ENCODE data around the gene GRM5. TPM values are rescaled to one million over a fixed set of nuclear protein-coding genes. Genes with fewer than 3 reads are reported as not detected.
"Not testable (repeated sequence)": the region's sequence is repeated elsewhere in the genome, so short reads cannot be mapped to it uniquely, and the experiment has no call there.

GRM5 gene
- total RNA-seq, 1 experiment from 2014 or later = not detected

- Histone ChIP-seq H3K36me3 (no peaks in the 10 kb centered on the region), H3K27me3 (no peaks in the 10 kb centered on the region), H3K4me3 (no peak overlapping the region), H3K9me3 (no peaks in the 10 kb centered on the region)
- peak; percentile 74 for DNase-seq
Observed at GRCh38 chr11:88555018-88555828, 510.6 kb downstream of the GRM5 start.

GRCh38 chr11:88553204-88553603, 512.6 kb downstream of the GRM5 start:
- Histone ChIP-seq H3K27me3 (no peaks in the 10 kb centered on the region), H3K4me3 (no peak overlapping the region), H3K36me3 (no peaks in the 10 kb centered on the region), H3K9me3 (no peaks in the 10 kb centered on the region)
- DNase-seq = no peak

- Histone ChIP-seq H3K9me3 (no peaks in the 10 kb centered on the region), H3K36me3 (no peaks in the 10 kb centered on the region), H3K4me3 (no peak overlapping the region), H3K27me3 (no peaks in the 10 kb centered on the region)
- peak; percentile 31 for DNase-seq
Observed at GRCh38 chr11:88552379-88553062, 513.3 kb downstream of the GRM5 start.

GRCh38 chr11:88544656-88545280, 521.0 kb downstream of the GRM5 start:
- H3K4me3 ChIP-seq = no peak overlapping the region
- H3K36me3 ChIP-seq = no peaks in the 10 kb centered on the region
- no peak for DNase-seq
- H3K9me3 ChIP-seq = peaks cover 3% of the 10 kb centered on the region; the same call in 1 of the 2 replicates
- no peaks in the 10 kb centered on the region for H3K27me3 ChIP-seq

GRCh38 chr11:88543902-88544655, 521.7 kb downstream of the GRM5 start:
- H3K4me3 ChIP-seq = no peak overlapping the region
- no peaks in the 10 kb centered on the region for H3K36me3 ChIP-seq
- DNase-seq = peak; percentile 64
- no peaks in the 10 kb centered on the region for H3K27me3 ChIP-seq
- peaks cover 3% of the 10 kb centered on the region; the same call in 1 of the 2 replicates for H3K9me3 ChIP-seq

GRCh38 chr11:88541006-88541405, 524.8 kb downstream of the GRM5 start:
- Histone ChIP-seq H3K9me3 (peaks cover 3% of the 10 kb centered on the region; the same call in 1 of the 2 replicates), H3K36me3 (no peaks in the 10 kb centered on the region), H3K27me3 (no peaks in the 10 kb centered on the region), H3K4me3 (no peak overlapping the region)
- no peak for DNase-seq

GRCh38 chr11:88538098-88538497, 527.7 kb downstream of the GRM5 start:
- Histone ChIP-seq H3K27me3 (no peaks in the 10 kb centered on the region), H3K36me3 (no peaks in the 10 kb centered on the region), H3K4me3 (no peak overlapping the region), H3K9me3 (peaks cover 5% of the 10 kb centered on the region; the same call in 1 of the 2 replicates)
- DNase-seq = no peak

- peaks cover 5% of the 10 kb centered on the region; the same call in 1 of the 2 replicates for H3K9me3 ChIP-seq
- no peak for DNase-seq
- H3K36me3 ChIP-seq = no peaks in the 10 kb centered on the region
- H3K4me3 ChIP-seq = no peak overlapping the region
- no peaks in the 10 kb centered on the region for H3K27me3 ChIP-seq
Observed at GRCh38 chr11:88537613-88538012, 528.2 kb downstream of the GRM5 start.

- no peak overlapping the region for H3K4me3 ChIP-seq
- no peaks in the 10 kb centered on the region for H3K36me3 ChIP-seq
- no peak for DNase-seq
- H3K27me3 ChIP-seq = no peaks in the 10 kb centered on the region
- peaks cover 5% of the 10 kb centered on the region; the same call in 1 of the 2 replicates for H3K9me3 ChIP-seq
Observed at GRCh38 chr11:88536616-88537265, 529.0 kb downstream of the GRM5 start.

- Histone ChIP-seq H3K9me3 (peaks cover 5% of the 10 kb centered on the region; the same call in 1 of the 2 replicates), H3K4me3 (no peak overlapping the region), H3K27me3 (no peaks in the 10 kb centered on the region), H3K36me3 (no peaks in the 10 kb centered on the region)
- DNase-seq = no peak
Observed at GRCh38 chr11:88535916-88536547, 529.8 kb downstream of the GRM5 start.

- no peaks in the 10 kb centered on the region for H3K27me3 ChIP-seq
- peaks cover 5% of the 10 kb centered on the region; the same call in 1 of the 2 replicates for H3K9me3 ChIP-seq
- no peaks in the 10 kb centered on the region for H3K36me3 ChIP-seq
- no peak for DNase-seq
- H3K4me3 ChIP-seq = no peak overlapping the region
Observed at GRCh38 chr11:88535266-88535665, 530.5 kb downstream of the GRM5 start.

GRCh38 chr11:88534706-88535105, 531.1 kb downstream of the GRM5 start:
- H3K36me3 ChIP-seq, H3K27me3 ChIP-seq, H3K9me3 ChIP-seq, H3K4me3 ChIP-seq, DNase-seq: not testable (repeated sequence)

GRCh38 chr11:88534185-88534584, 531.6 kb downstream of the GRM5 start:
- Histone ChIP-seq H3K36me3 (no peaks in the 10 kb centered on the region), H3K9me3 (0 out of 2 replicates have a peak, but pooled peaks cover 2% of the 10 kb centered on the region), H3K27me3 (no peaks in the 10 kb centered on the region), H3K4me3 (no peak overlapping the region)
- no peak for DNase-seq

GRCh38 chr11:88533001-88533400, 532.8 kb downstream of the GRM5 start:
- H3K27me3 ChIP-seq = no peaks in the 10 kb centered on the region

GRCh38 chr11:88531831-88532230, 534.0 kb downstream of the GRM5 start:
- no peak overlapping the region for H3K4me3 ChIP-seq

More at GRCh38 chr11:88533001-88533400, 532.8 kb downstream of the GRM5 start:
- H3K36me3 ChIP-seq = no peaks in the 10 kb centered on the region
- 0 out of 2 replicates have a peak, but pooled peaks cover 2% of the 10 kb centered on the region for H3K9me3 ChIP-seq
- no peak for DNase-seq
- no peak overlapping the region for H3K4me3 ChIP-seq

More at GRCh38 chr11:88531831-88532230, 534.0 kb downstream of the GRM5 start:
- 0 out of 2 replicates have a peak, but pooled peaks cover 2% of the 10 kb centered on the region for H3K9me3 ChIP-seq
- H3K36me3 ChIP-seq = no peaks in the 10 kb centered on the region
- DNase-seq = no peak
- no peaks in the 10 kb centered on the region for H3K27me3 ChIP-seq

Measured in MG63 (cell line).